Skeletal muscle satellite cell (primary cell): Measurements from ENCODE around the gene CD68.

Experiments
- H3K27me3 ChIP-seq: 2 replicates; pipeline ENCODE4 v1.7.0; 2013; ENCODE audit warnings: low read length; ENCODE audit not compliant: control insufficient read depth, insufficient read depth
- H3K36me3 ChIP-seq: 2 replicates; pipeline ENCODE4 v1.7.0; 2013; ENCODE audit warnings: mild to moderate bottlenecking, control low read depth, low read length; ENCODE audit not compliant: insufficient read depth
- H3K4me1 ChIP-seq: 2 replicates; pipeline ENCODE4 v1.7.0; 2013; ENCODE audit warnings: low read length; ENCODE audit not compliant: control insufficient read depth, insufficient read depth
- H3K4me2 ChIP-seq: 2 replicates; pipeline ENCODE4 v1.7.0; 2013; ENCODE audit warnings: mild to moderate bottlenecking, low read length
- H3K4me3 ChIP-seq: 2 replicates; pipeline ENCODE4 v1.7.0; 2013; ENCODE audit warnings: low read length
- H3K9ac ChIP-seq: 2 replicates; pipeline ENCODE4 v1.7.0; 2013; ENCODE audit warnings: mild to moderate bottlenecking, low read depth, low read length, moderate library complexity
- H3K9me3 ChIP-seq: replicated peaks from 2 replicates; pipeline ENCODE4 v1.7.0; 2013; ENCODE audit warnings: mild to moderate bottlenecking, control low read depth, low read length

CD68 gene

DNA sequence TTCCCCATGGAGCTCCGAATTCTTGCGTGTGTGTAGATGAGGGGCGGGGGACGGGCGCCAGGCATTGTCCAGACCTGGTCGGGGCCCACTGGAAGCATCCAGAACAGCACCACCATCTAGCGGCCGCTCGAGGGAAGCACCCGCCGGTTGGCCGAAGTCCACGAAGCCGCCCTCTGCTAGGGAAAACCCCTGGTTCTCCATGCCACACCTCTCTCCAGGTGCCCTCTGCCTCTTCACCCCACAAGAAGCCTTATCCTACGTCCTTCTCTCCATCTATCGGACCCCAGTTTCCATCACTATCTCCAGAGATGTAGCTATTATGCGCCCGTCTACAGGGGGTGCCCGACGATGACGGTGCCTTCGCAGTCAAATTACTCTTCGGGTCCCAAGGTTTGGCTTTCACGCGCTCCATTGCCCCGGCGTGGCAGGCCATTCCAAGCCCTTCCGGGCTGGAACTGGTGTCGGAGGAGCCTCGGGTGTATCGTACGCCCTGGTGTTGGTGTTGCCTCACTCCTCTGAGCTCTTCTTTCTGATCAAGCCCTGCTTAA, 18.3 kb upstream of the CD68 start:
- Histone ChIP-seq H3K4me1 (peaks cover 35% of the 10 kb centered on the region), H3K4me3 (peak overlapping the region; percentile 85), H3K9me3 (no peaks in the 10 kb centered on the region), H3K36me3 (peaks cover 22% of the 10 kb centered on the region), H3K4me2 (peak overlapping the region; percentile 99), H3K27me3 (no peaks in the 10 kb centered on the region), H3K9ac (peak overlapping the region; percentile 93)

DNA sequence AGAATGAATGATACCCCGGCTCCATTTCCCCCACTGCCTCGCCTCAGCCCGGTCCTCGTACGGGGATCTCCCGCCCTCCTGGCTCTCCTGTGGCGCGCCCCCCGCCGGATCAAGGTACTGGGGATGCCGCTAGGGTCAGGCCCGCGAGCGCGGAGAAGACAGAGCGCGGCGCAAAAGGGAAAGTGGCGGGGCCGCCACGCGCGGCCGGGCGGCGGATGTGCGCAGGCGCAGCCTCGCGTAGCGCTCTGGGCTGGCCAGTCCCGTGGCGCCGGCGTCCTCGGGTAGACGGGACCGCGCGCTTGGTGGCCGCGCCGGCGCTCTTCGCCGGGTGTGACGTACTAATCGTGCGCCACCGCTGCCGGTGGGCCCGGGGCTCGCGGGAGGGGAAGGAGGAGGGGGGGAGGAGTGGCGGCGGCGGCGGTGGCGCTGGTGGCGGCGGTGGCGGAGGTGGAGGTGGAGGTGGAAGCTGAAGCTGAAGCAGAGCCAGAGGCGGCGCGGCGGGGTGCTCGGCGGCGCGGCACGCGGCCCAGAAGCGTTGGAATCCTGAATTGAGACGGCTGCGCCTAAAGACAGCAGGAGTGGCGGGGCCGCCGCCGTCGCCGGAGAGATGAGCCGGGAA, 17.7 kb upstream of the CD68 start, which contains the start of gene SENP3:
Gene SENP3 (plus strand): TSS at position 331 of the 619 bp plus-strand sequence. CDS start 1,158 bp downstream, outside the sequence.
- Histone ChIP-seq H3K9me3 (no peaks in the 10 kb centered on the region), H3K4me1 (peaks cover 35% of the 10 kb centered on the region), H3K27me3 (no peaks in the 10 kb centered on the region), H3K9ac (peak within 1 kb of the TSS; percentile 93), H3K4me2 (peak within 1 kb of the TSS; percentile 99), H3K36me3 (peaks cover 27% of the 10 kb centered on the region), H3K4me3 (peak within 1 kb of the TSS; percentile 85)

GRCh38 chr17:7562208-7562605, 17.2 kb upstream of the CD68 start:
- H3K9me3 ChIP-seq: no peaks in the 10 kb centered on the region
- peak overlapping the region; percentile 91 for H3K4me2 ChIP-seq
- H3K4me1 ChIP-seq: peaks cover 35% of the 10 kb centered on the region
- H3K36me3 ChIP-seq: peaks cover 32% of the 10 kb centered on the region
- H3K4me3 ChIP-seq: peak overlapping the region; percentile 85
- peak overlapping the region; percentile 93 for H3K9ac ChIP-seq
- H3K27me3 ChIP-seq: no peaks in the 10 kb centered on the region

DNA sequence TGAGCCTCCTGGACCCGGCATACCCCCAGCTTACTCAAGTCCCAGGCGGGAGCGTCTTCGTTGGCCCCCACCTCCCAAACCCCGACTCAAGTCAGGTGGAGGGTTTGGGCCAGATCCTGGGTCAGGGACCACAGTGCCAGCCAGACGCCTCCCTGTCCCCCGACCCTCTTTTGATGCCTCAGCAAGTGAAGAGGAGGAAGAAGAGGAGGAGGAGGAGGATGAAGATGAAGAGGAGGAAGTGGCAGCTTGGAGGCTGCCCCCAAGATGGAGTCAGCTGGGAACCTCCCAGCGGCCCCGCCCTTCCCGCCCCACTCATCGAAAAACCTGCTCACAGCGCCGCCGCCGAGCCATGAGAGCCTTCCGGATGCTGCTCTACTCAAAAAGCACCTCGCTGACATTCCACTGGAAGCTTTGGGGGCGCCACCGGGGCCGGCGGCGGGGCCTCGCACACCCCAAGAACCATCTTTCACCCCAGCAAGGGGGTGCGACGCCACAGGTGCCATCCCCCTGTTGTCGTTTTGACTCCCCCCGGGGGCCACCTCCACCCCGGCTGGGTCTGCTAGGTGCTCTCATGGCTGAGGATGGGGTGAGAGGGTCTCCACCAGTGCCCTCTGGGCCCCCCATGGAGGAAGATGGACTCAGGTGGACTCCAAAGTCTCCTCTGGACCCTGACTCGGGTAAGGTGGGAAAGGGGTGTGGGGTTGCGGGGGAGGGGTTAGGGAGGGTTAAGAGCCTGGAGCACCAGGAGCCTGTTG, 16.1 kb upstream of the CD68 start:
- peak overlapping the region; percentile 91 for H3K4me2 ChIP-seq
- H3K36me3 ChIP-seq: peaks cover 35% of the 10 kb centered on the region
- peaks cover 29% of the 10 kb centered on the region for H3K4me1 ChIP-seq
- H3K4me3 ChIP-seq: peak overlapping the region; percentile 85
- no peaks in the 10 kb centered on the region for H3K27me3 ChIP-seq
- no peaks in the 10 kb centered on the region for H3K9me3 ChIP-seq
- peak overlapping the region; percentile 93 for H3K9ac ChIP-seq

GRCh38 chr17:7569571-7569970, 9.9 kb upstream of the CD68 start:
- H3K27me3 ChIP-seq: no peaks in the 10 kb centered on the region
- peaks cover 8% of the 10 kb centered on the region for H3K4me1 ChIP-seq
- no peak overlapping the region for H3K4me3 ChIP-seq
- H3K9ac ChIP-seq: no peak overlapping the region
- H3K9me3 ChIP-seq: no peaks in the 10 kb centered on the region
- H3K4me2 ChIP-seq: no peak overlapping the region
- peaks cover 65% of the 10 kb centered on the region for H3K36me3 ChIP-seq

GRCh38 chr17:7570351-7570750, 9.1 kb upstream of the CD68 start:
- Histone ChIP-seq H3K4me2 (no peak overlapping the region), H3K4me1 (peaks cover 16% of the 10 kb centered on the region), H3K27me3 (no peaks in the 10 kb centered on the region), H3K9me3 (no peaks in the 10 kb centered on the region), H3K36me3 (peaks cover 65% of the 10 kb centered on the region), H3K9ac (no peak overlapping the region), H3K4me3 (no peak overlapping the region)

DNA sequence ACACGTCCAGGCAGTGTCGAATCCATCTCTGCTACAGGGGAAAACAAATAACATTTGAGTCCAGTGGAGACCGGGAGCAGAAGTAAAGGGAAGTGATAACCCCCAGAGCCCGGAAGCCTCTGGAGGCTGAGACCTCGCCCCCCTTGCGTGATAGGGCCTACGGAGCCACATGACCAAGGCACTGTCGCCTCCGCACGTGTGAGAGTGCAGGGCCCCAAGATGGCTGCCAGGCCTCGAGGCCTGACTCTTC, 7.2 kb upstream of the CD68 start:
- Histone ChIP-seq H3K9me3 (no peaks in the 10 kb centered on the region), H3K36me3 (peaks cover 69% of the 10 kb centered on the region), H3K4me1 (peaks cover 33% of the 10 kb centered on the region), H3K4me2 (peak overlapping the region; percentile 80), H3K27me3 (no peaks in the 10 kb centered on the region), H3K9ac (peak overlapping the region; percentile 80), H3K4me3 (peak overlapping the region; percentile 66)

- H3K27me3 ChIP-seq: no peaks in the 10 kb centered on the region
- peak overlapping the region; percentile 50 for H3K4me2 ChIP-seq
Measured at GRCh38 chr17:7572588-7573323, 6.7 kb upstream of the CD68 start.

DNA sequence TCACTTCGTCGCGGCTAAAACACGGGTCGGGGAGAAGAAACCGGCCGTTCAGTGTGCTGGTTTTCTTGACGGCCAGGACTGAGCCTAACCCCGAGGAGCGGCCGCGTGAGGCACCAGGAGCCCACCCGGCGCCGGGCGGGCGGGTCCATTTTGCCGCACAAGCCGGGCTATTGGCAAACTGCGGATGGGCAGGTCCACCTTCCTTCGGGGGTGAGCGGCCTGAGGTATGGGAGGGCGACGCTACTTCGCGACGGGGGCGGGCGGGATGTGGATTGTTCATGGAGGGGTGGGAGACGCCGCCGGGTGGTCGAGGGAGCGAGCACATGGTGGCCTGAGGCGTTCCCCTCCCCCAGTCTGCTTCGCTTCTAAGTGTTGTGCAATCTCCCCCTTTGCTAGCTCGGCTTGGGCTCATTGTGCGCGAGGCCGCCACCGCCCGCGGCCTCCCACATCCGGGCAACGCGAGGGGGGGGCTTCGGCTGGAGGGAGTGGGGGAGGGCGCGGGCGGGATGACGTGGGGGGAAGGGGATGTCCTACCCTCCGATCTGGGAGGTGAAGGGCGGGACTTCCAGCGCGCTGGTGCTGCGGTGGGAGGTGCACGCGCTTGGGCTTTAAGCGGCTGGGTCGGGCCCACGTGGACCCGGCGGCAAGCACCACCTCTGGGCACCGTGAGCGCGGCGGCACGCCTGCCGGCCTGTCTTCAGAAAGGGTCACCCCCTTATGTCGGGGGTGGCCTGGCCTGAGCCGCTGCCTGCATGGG, 5.9 kb upstream of the CD68 start:
- peak overlapping the region; percentile 99 for H3K9ac ChIP-seq
- H3K4me3 ChIP-seq: peak overlapping the region; percentile 90
- H3K4me1 ChIP-seq: peaks cover 44% of the 10 kb centered on the region
- H3K9me3 ChIP-seq: no peaks in the 10 kb centered on the region
- H3K36me3 ChIP-seq: peaks cover 76% of the 10 kb centered on the region
- H3K27me3 ChIP-seq: no peaks in the 10 kb centered on the region
- peak overlapping the region; percentile 89 for H3K4me2 ChIP-seq

More at GRCh38 chr17:7572588-7573323, 6.7 kb upstream of the CD68 start:
- peak overlapping the region; percentile 99 for H3K9ac ChIP-seq
- H3K36me3 ChIP-seq: peaks cover 70% of the 10 kb centered on the region
- peaks cover 38% of the 10 kb centered on the region for H3K4me1 ChIP-seq
- H3K4me3 ChIP-seq: peak overlapping the region; percentile 90
- H3K9me3 ChIP-seq: no peaks in the 10 kb centered on the region

DNA sequence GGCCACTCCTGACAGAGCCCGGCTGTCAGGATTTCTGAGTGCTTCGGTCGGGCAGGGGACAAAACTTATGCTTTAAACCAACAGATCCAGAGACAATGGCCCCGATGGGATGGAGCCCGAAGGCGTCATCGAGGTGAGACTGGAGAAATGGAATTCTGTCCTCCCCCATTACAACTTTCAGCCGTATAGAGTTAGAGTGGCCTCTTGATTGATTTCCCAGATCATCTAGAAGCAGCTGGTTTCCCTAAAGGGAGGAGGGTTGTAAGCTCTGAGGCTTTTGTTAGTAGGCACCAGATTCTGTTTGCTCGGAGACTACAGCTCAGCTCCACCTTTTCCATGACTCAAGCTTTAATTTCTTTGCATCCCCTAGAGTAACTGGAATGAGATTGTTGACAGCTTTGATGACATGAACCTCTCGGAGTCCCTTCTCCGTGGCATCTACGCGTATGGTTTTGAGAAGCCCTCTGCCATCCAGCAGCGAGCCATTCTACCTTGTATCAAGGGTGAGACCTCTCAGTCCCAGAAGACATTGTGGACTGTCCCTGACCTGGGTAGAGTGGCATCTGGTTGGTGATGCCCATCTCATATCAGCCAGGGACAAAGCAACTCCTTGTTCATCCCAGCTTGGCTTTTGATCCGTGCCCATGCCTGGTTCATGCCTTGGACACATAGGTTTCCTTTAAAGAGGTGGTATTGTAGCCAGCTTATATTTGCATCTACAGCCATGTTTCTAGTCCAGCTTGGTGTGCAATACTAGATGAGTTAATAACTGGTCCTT, 5.1 kb upstream of the CD68 start:
- peaks cover 52% of the 10 kb centered on the region for H3K4me1 ChIP-seq
- peaks cover 82% of the 10 kb centered on the region for H3K36me3 ChIP-seq
- peak overlapping the region; percentile 90 for H3K4me3 ChIP-seq

More for the DNA sequence above, 5.1 kb upstream of the CD68 start:
- H3K27me3 ChIP-seq: no peaks in the 10 kb centered on the region
- no peaks in the 10 kb centered on the region for H3K9me3 ChIP-seq
- H3K9ac ChIP-seq: peak overlapping the region; percentile 99
- H3K4me2 ChIP-seq: peak overlapping the region; percentile 89
